Right kidney (tissue), 9 donors: ENCODE measurements around the gene SAC3D1.
"Not testable (repeated sequence)": the region's sequence is repeated elsewhere in the genome, so short reads cannot be mapped to it uniquely, and the experiment has no call there.

Experiments
- DNase-seq: peaks from one replicate; pipeline ENCODE4 v3.0.0-alpha.2; 2016
- long read RNA-seq, 8 donors: transcript quantifications; one replicate each; lab custom pipeline, GENCODE V29; 2026

Gene SAC3D1
- long read RNA-seq, donor 1, transcript SAC3D1-201 (2 exons, 1,566 nt), result major isoform, 7 of 10 reads
- long read RNA-seq, donor 1, partial matches to known transcripts, result 0 of 10 reads
- long read RNA-seq, donor 1, other reads (novel, unspliced or antisense), result 0 of 10 reads
- long read RNA-seq, donor 2, transcript SAC3D1-201 (2 exons, 1,566 nt), result major isoform, 8 of 11 reads
- long read RNA-seq, donor 2, partial matches to known transcripts, result 0 of 11 reads
- long read RNA-seq, donor 2, other reads (novel, unspliced or antisense), result 0 of 11 reads
- long read RNA-seq, donor 3, transcript SAC3D1-201 (2 exons, 1,566 nt), result major isoform, 5 of 6 reads
- long read RNA-seq, donor 3, partial matches to known transcripts, result 0 of 6 reads
- long read RNA-seq, donor 3, other reads (novel, unspliced or antisense), result 0 of 6 reads
- long read RNA-seq, donor 4, transcript SAC3D1-201 (2 exons, 1,566 nt), result major isoform, 10 of 30 reads
- long read RNA-seq, donor 4, partial matches to known transcripts, result 16 of 30 reads
- long read RNA-seq, donor 4, other reads (novel, unspliced or antisense), result 0 of 30 reads
- long read RNA-seq, donor 5, transcript SAC3D1-201 (2 exons, 1,566 nt), result major isoform, 11 of 13 reads
- long read RNA-seq, donor 5, partial matches to known transcripts, result 0 of 13 reads
- long read RNA-seq, donor 5, other reads (novel, unspliced or antisense), result 0 of 13 reads
- long read RNA-seq, donor 6, transcript SAC3D1-201 (2 exons, 1,566 nt), result major isoform, 8 of 10 reads
- long read RNA-seq, donor 6, partial matches to known transcripts, result 0 of 10 reads
- long read RNA-seq, donor 6, other reads (novel, unspliced or antisense), result 0 of 10 reads
- long read RNA-seq, donor 7, transcript SAC3D1-201 (2 exons, 1,566 nt), result major isoform, 22 of 33 reads
- long read RNA-seq, donor 7, partial matches to known transcripts, result 10 of 33 reads
- long read RNA-seq, donor 7, other reads (novel, unspliced or antisense), result 0 of 33 reads
- long read RNA-seq, donor 8, transcript SAC3D1-201 (2 exons, 1,566 nt), result major isoform, 8 of 9 reads
- long read RNA-seq, donor 8, partial matches to known transcripts, result 0 of 9 reads
- long read RNA-seq, donor 8, other reads (novel, unspliced or antisense), result 0 of 9 reads

DNA sequence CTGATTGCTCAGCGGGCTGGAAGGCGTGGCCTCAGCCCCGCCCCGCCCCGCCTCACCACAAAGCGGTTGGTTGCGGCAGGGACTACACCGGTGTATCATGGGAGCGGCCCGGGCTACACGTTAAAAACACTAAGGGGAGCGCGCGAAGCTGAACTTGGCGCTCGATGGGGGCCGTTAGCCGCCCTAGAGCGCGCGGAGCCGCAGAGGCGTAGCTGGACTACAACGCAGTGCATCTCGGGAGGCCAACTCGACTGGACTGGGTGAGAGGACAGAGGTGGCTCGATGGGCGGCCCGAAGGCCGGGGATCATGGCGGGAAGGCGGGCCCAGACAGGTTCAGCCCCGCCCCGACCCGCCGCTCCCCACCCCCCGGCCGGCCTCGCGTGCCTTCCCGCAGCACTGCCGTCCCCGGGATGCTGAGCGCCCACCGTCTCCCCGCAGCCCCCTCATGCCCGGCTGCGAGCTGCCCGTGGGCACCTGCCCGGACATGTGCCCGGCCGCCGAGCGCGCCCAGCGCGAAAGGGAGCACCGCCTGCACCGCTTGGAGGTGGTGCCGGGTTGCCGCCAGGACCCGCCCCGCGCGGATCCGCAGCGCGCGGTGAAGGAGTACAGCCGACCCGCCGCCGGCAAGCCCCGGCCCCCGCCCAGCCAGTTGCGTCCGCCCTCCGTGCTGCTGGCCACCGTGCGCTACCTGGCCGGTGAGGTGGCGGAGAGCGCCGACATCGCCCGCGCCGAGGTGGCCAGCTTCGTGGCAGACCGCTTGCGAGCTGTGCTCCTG is at the start of gene SAC3D1:
TSS of gene SAC3D1 (plus strand) at position 364 of the 776 bp plus-strand sequence. CDS start at position 447, 83 bp downstream.
- peak; percentile 96 for DNase-seq

DNA sequence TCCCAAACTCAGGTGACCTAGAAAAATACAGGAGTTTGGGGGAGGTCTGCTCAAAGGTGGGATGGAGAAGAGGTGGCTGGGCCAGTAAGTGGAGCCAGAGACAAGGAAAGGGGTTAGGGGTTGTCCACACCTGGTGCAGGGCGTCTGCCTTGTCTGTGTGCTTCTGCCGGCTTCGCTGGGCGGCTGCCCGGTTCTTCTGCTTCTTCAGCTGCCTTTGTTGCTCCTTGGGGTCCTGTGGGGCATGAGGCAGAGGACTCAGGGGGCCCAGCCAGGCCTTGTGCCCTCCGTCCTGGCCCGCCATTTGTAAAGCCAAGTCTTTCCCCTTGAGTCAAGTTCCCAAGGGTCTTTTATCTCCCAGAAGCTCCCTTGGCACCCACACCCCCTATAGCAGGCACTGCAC is 46.7 kb upstream of the SAC3D1 start:
- DNase-seq, result no peak

- no peak for DNase-seq
Measured at GRCh38 chr11:64996327-64996709, 44.7 kb upstream of the SAC3D1 start.

DNA sequence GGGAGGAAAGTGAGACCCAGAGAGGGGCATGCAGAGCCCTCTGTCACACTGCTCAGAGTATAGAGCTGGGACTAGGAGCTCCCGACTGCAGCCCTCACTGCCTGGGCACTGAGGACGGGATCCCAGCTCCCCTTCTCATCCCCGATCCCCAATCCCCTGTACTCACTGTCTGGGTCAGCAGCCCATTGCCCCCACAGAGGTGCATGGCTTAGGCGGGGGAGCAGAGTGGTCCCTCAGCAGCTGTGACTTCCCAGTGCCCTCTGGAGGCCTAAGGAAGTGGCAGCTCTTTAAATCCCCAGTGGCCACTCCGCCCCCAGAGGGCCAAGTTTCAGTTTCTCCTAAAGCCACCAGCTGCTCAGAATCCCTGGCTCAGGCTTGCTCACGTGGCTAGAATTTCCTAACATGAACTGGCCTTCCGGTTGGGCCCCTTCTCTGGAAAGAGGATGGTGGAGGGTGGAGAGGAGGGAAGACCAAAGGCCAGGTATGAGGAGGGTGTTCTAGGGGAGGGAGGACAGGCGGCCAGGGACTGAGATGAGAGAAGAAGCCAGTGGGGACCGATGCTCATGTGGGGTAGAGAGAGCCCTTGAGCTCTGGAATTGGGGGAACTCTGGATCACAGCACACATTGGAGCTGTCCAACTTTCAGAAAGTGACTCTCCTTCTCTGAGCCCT is 44.2 kb upstream of the SAC3D1 start, which contains the start of gene BATF2:
TSS of gene BATF2 (minus strand) at position 262 of the 671 bp plus-strand sequence. CDS start at position 205, 57 bp downstream.
- DNase-seq, result peak; percentile 52

GRCh38 chr11:64998141-64998540 is 42.9 kb upstream of the SAC3D1 start:
- no peak for DNase-seq

DNA sequence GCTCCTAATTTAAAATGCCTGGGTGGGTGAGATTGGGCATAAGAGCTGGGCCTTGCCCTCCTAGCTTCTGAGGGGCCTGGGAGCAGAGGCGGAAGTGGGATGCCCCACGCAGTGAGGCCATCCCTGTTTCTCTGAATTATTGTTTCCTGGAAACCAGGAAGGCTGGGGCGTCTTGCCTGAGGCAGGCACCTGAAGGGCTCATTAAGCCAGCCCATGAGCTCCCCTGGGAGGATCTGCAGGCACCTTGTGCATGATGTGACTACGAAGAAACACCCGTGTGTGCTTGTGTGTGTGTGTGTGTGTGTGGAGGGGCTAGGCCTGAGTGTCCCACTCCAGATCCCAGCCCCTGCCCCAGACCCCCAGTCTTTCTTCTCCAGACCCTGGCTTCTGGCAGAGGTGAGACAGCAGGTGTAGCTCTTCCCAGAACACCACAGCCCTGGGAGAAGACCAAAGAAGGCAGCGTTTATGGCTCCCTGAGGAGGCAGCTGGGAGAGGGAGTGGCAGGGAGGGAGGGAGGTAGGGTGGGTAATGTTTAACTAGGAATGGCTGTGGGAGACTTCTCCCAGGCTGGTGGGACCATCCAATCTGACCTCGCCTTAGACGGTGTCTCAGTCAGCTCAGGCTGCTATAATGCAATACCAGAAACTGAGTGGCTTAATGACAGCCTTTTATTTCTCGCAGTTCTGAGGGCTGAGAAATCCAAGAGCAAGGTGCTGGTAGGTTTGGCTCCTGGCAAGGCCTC is 42.1 kb upstream of the SAC3D1 start:
- DNase-seq, result peak; percentile 36

- no peak for DNase-seq
Measured at GRCh38 chr11:64999478-64999877, 41.5 kb upstream of the SAC3D1 start.

DNA sequence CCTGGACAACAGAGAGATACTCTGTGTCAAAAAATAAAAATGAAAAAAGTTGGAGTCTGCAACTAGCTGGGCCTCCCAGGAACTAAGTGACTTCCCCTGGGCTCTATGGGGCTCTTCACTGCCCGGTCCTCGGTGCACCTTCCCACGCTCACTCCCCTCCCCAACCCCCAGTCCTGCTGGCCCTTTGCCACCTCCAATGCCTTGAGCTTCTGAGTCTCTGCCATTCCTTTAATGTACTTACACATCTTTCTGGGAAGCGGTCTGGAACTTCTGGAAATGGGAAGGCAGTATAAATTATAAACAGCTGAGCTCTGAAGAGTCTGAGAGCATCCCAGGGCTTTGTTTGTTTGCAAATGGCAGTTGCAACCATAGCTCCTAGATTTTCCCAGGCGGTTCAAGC is 38.3 kb upstream of the SAC3D1 start:
- DNase-seq, result no peak

- no peak for DNase-seq
Measured at GRCh38 chr11:65003282-65003681, 37.7 kb upstream of the SAC3D1 start.

DNA sequence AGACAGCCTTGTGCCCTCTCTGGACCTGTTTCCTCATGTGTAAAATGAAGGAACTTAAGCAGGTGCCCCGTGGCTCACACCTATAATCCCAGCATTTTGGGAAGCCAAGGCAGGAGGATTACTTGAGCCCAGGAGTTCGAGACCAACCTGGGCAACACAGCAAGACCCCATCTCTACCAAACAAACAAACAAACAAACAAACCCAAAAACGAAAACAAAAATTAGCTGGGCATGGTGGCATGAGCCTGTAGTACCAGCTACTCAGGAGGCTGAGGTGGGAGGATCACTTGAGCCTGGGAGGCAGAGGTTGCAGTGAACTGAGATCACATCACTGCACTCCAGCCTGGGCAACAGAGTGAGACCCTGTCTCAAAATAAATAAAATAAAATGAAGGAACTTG is 37.0 kb upstream of the SAC3D1 start:
- not testable (repeated sequence) for DNase-seq

DNA sequence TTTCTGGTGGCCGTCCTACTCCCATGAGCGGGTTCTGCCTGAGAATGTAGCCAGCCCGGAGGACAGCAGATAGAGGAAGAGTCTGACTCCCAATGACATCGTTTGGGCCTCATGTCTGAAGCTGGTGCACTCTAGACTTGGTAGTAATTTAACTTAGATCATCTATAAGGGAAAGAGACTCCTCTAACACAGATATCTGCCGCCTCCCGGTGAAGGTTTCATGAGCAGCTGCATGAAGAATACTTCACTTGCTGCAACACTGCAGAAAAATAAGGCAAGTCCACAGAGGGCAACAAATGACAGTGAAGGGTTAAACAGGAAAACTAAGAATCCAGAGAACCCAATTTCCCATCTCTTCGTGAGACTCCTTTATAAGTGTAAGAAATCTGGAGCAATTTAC is 33.0 kb upstream of the SAC3D1 start:
- no peak for DNase-seq

GRCh38 chr11:65008873-65009272 is 32.1 kb upstream of the SAC3D1 start:
- DNase-seq, result no peak

- no peak for DNase-seq
Measured at GRCh38 chr11:65013130-65013887, 27.7 kb upstream of the SAC3D1 start.

- DNase-seq, result peak; percentile 99
Measured at GRCh38 chr11:65013888-65014725, 26.9 kb upstream of the SAC3D1 start, which contains the start of gene ARL2. Gene ARL2, plus strand, starts transcription at chr11:65014160. Its CDS starts 48 bp downstream, at chr11:65014208.

DNA sequence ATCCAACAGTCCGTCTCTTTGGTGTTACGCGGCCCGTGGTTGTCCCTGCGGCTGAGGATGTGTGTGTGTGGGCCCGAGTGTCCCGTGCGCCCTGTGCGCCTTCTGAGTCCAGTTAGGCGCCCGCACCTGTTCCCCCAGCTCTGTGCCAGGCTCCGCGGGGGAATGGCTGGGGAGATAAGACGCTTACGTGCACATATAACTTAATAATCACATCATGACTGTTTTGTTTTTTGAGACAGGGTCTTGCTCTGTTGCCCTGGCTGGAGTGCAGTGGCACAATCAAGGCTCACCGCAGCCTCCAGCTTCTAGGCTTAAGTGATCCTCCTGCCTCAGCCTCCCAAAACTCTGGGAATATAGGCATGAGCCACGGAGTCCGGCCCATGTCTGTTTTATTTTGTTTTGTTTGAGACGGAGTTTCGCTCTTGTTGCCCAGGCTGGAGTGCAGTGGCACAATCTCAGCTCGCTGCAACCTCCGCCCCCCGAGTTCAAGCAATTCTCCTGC is 26.2 kb upstream of the SAC3D1 start:
- no peak for DNase-seq

GRCh38 chr11:65016705-65017104 is 24.3 kb upstream of the SAC3D1 start:
- no peak for DNase-seq

DNA sequence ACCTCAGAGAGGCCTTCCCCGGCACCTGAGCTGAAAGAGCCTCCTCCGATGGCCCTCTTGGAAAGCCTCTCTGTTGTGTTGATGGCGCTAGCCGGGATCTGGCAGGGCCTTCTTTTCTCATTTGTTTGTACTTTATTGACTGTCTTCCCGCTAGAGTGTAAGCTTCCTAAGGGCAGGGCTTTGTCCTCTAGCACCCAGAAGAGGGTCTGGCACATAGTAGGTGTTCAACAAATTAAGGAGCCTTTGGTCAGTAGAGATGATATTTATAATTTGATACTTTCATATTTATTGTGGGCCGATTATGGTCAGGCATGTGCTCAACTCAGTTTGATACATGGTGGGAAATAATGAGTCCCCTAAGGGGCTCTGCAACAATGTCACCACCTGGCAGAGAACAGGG is 23.1 kb upstream of the SAC3D1 start:
- DNase-seq, result no peak

DNA sequence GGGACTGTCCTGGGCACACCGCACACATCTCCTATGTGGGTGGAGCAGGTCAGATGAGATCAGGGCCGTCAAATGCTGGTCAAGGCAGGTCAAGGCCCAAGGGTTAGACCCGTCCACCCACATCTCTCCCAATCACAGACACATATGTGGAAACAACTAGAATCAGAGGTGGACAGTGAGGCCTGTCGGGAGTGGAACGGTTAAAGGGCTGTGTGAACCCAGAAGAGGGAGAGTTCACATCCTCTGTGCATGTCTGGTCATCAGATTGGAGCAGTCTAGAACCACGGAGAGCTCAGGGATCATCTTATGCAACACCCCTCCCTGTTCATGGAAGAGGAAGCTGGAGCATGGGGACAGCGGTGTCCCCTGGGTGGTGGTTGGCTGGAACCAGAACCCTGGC is 21.2 kb upstream of the SAC3D1 start:
- no peak for DNase-seq

- DNase-seq, result no peak
Measured at GRCh38 chr11:65021003-65021402, 20.0 kb upstream of the SAC3D1 start.
